G401.6 (cell line): ENCODE data around the gene YWHAH.
A peak's percentile ranks its signal among the peaks of the same experiment; 100 is the strongest.
"Not testable (repeated sequence)": the region's sequence is repeated elsewhere in the genome, so short reads cannot be mapped to it uniquely, and the experiment has no call there.

Experiments
- FAIRE-seq: peaks from 2 replicates; lab custom pipeline; 2012; peaks lifted over from hg19 to GRCh38; lab: Jason Lieb, UNC

The YWHAH gene

DNA sequence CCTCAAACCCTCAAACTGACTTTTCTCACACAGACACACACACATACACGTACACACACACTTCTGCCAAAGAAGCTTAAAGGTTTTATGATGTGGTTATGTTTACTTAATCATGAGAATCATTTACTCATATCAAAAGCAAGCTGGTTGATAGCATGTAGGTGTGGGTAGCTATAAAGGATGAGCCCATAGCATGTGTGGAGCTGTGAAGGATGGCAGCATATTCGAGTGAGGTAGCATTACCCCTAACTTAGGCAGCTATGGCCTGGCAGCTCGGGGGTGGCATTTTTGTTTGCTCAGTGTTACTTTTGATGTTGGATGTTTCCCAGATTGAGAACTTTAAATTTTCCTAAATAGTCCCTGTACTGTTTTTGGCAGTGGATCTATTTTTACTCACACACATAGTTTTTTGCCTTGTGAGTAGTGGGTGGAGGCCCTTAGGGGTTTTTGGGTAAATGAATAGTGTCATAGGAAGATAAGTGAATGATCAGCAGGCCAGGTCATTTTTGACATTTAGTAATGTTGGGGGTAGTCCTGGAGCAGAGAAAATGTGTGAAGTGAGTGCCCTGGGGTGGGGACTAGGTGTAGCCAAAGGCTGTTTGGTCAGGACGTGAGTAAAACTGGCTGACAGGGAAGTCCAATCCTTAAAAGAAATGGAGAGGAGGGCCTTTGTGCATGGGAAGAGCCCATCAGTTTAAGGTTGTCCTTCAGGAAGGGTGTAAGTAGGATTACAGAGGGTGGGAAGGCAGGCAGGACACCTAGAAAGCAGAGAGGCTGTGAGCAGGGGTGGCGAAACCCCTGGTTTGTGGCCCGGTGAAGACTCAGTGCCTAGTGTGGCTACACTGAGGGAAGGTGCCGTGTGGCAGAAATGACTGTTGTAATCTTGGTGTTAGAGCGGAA lies 7.1 kb downstream of the YWHAH start:
- FAIRE-seq: no peak

DNA sequence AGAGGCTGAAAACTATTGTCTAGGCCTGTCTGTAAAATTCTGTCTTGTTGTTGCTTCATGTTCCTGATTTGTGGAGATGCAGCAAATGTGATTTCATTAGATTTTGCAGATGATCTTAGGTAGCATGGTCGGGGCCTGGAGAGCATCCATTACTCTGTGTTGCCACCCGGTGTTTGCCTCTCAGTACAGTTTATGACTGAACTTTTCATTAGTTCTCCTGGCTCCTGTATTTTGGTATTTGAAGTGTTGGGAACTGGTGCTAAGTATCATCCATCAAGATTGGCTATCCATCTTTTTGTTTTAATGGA lies 7.7 kb downstream of the YWHAH start:
- no peak for FAIRE-seq

GRCh38 chr22:31952472-31952871 lies 8.1 kb downstream of the YWHAH start:
- no peak for FAIRE-seq

DNA sequence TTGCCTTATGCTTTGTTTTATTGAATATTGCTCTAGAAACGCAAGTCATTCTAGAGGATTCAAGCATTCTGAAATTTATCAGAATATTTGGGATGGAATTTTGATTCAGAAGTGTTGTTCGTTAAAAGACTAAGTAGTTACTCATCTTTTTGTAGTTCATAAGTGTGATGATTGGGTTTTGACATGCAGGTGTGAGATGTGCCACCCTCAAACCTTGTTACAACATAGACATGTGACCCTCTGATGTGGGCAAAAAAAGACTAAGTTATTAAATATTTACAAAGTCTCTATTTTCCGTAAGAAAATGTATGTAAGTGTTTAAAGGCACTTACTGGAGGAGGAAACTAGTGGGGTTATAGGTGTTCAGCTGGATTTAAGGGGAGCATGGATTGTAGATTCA lies 8.9 kb downstream of the YWHAH start:
- no peak for FAIRE-seq

DNA sequence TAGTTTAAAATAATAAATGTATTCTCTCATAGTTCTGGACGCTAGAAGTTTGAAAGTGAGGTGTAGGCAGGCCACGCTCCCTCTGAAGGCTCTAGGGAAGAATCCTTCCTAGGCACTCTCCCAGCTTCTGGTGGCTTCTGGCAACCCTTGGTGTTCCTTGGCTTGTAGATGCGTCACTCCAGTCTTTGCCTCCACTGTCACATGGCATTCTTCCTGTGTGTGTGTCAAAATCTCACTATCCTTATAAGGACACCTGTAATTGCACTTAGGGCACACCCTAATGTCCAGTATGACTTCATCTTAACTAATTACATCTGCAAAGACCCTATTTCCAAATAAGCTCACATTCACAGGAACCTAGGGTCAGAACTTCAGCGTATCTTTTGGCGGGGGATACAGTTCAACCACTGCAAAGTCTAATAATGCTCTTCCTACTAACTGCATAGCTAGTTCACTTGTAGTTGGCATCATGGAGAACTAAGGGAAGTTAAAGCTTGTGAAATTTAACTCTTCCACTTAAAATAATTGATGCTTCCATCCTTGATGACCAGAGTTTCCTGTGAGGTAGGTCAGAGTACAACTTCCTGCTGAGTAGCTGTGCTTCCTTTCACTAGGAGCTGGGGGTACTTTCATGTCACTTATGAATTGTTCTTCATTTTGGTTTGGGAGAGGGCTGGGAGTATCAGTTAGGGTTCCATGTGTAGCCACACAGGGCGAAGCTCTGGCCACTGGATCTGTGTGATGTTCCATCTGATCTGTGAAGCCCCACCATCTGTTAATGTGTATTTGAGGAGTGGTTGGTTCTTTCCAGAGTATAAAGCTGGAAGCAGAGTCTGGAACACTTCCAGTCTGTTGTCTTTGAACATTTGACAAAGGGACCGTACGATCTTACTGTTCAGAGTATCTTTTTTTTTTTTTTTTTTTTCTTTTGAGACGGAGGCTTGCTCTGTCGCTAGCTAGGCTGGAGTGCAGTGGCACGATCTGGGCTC lies 10.5 kb downstream of the YWHAH start:
- FAIRE-seq: no peak

DNA sequence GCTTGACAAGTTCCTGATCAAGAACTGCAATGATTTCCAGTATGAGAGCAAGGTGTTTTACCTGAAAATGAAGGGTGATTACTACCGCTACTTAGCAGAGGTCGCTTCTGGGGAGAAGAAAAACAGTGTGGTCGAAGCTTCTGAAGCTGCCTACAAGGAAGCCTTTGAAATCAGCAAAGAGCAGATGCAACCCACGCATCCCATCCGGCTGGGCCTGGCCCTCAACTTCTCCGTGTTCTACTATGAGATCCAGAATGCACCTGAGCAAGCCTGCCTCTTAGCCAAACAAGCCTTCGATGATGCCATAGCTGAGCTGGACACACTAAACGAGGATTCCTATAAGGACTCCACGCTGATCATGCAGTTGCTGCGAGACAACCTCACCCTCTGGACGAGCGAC lies 12.0 kb downstream of the YWHAH start:
- no peak for FAIRE-seq

DNA sequence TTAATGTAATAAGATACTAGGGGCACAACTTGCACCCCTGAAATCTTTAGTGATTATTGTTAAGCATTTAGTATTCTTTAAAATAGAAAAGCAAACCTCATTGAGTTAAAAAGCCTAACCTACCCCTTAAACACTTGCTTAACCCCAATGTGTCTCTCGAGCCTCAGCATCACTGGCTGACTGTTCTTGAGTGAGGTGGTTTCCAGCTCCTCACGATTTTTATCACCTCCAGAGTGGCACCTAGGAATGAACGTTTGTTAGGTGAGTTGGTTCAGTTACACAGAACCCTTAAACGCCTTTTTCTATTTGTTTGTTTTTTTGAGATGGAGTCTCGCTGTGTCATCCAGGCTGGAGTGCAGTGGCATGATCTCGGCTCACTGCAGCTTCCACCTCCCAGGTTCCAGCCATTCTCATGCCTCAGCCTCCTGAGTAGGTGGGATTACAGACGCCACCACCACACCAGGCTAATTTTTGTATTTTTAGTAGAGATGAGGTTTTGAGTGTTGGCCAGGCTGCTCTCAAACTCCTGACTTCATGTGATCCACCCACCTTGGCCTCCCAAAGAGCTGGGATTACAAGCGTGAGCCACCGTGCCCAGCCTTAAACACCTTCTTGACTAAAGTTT lies 13.7 kb downstream of the YWHAH start:
- FAIRE-seq: no peak

DNA sequence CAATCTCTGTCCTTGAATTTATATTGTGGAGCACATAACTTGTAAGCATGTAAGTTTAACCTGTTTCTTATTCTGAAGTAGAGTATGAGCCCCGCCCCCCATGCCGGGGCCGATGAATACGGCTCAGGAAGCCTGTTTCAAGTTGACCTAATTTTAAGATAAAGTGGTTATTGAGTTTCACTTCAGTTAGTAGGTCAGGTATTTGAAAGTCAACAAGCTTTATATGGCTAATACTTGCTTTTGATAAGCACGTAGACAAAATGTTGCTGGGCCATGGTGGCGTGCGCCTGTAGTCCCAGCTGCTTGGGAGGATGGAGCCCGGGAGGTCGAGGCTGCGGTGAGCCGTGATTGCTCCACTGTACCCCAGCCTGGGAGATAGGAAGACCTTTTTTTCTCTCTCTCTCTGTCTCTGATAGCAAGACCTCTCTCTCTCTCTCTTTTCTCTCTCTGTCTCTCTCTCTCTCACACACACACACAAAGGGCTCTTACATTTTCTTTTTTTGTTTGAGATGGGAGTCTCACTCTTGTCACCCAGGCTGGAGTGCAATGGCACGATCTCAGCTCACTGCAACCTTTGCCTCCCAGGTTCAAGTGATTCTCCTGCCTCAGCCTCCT lies 14.4 kb downstream of the YWHAH start:
- no peak for FAIRE-seq

GRCh38 chr22:31960767-31961166 lies 16.4 kb downstream of the YWHAH start:
- FAIRE-seq: no peak

DNA sequence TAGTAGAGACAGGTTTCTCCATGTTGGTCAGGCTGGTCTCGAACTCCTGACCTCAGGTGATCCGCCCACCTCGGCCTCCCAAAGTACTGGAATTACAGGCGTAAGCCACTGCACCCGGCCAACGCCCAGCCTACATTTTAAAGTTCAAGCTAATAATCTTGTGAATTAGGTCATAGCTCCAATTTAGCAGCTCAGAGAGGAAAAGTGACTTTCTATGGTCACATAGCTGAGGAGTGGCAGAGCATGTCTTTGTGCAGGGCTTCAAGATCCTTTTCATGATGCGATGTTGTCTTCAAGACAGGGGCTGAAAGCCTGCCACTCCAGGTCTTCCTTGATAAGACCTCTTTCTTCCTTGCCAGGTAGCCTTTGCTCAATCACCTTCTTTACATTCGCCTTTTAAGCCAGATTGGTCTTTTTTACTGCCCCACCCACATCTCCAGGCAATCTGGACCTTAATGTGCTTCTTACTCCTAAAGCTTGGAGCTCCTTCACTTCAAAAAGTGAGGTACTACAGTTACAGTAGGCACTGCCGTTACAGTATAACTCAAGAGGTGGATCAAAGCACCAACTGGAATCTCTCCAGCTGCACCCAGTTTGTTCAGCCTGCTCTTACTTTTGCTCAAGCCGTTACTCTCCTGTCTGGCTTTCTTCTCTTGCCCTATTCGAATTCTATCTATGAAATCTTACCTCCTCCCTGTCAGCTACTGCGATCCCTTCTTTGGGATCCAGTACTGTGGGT lies 18.2 kb downstream of the YWHAH start:
- FAIRE-seq: peak; percentile 76

DNA sequence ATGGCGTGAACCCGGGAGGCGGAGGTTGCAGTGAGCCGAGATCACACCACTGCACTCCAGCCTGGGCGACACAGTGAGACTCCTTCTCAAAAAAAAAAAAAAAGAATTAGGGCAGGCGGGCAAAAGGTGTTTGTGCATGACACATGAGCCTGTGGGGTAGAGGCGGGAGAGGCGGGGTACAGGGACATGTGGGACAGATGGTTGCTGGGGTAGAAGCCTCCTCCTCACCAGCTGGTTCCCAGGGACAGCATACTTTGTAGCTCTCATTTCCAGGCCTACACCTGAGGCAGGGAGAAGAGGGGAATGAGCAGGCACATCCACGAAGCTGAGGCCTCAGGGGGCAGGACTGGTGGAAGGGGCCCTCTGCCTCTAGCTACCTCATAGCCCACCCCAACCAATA lies 23.7 kb downstream of the YWHAH start:
- no peak for FAIRE-seq

GRCh38 chr22:31969789-31970489 lies 25.6 kb downstream of the YWHAH start:
- FAIRE-seq: peak; percentile 53

GRCh38 chr22:31970490-31971444 lies 26.4 kb downstream of the YWHAH start:
- peak; percentile 71 for FAIRE-seq

DNA sequence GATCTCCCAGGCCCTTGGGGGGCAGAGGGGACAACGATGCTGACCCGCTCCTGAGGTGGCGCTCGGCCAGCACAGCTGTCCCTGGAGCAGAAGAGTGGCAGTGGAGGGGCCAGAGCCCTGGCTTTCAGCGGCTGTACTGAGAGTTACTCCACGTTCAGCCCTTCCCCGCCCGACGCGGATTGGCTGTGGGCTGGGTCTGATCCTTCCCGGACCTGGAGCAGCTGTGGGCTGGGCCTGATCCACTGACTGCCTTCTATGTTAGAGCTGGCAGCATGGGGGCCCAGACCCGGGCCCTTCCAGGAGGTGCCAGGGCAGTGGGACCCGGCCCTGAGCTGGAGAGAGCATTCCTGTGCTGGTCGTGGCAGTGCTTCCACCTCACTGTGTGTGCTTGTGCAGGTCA lies 27.8 kb downstream of the YWHAH start:
- no peak for FAIRE-seq

DNA sequence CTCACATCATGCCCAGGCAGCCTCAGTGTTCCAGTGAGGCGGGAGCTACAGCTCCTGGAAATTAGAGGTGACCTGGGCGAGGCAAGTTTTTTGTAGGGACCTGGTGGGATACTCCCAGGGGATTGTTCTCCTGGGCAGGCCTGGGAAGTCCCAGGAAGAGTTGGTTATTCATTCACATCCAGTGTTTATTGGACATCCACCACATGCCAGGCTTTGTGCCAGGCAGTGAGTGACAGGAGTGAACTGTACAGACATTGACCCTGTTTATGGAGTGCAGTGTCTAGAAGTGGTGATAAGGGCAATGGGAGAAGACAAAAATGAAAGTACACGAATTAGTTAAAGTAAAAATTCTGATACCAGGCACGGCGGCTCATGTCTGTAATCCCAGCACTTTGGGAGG lies 29.4 kb downstream of the YWHAH start:
- no peak for FAIRE-seq

- FAIRE-seq: peak; percentile 90
Observed at GRCh38 chr22:31977141-31977841, 33.0 kb downstream of the YWHAH start.

DNA sequence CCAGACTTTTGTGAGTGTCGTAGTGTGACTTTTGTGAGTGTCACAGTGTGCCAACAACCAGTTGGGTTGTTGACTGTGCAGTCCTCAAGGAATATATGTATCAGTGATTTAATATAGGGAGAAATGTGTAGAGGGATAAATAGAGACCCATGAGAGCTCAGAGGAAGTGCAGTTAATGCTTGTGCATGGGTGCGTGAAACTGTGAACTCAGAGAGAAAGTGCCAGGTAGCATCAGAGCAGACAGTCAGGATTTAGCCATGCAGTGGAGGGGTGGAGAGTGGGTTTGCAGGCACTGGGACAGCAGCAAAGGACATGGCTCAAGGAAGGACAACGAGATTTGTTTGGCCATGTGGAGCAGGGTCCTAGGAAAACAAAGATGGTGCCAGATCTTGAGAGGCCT lies 33.6 kb downstream of the YWHAH start:
- no peak for FAIRE-seq

- FAIRE-seq: no peak
Observed at GRCh38 chr22:31980628-31981027, 36.3 kb downstream of the YWHAH start.

GRCh38 chr22:31981976-31982375 lies 37.6 kb downstream of the YWHAH start:
- FAIRE-seq: not testable (repeated sequence)
